UCSD-AML1 (cell line): ENCODE measurements around the gene RPS6KA2.
"Not testable (repeated sequence)": the region's sequence is repeated elsewhere in the genome, so short reads cannot be mapped to it uniquely, and the experiment has no call there.

Experiments used
- DNase-seq: peaks from one replicate; lab custom pipeline; 2025; ENCODE audit not compliant: unreplicated experiment; lab: John Stamatoyannopoulos, UW

The RPS6KA2 gene

GRCh38 chr6:166558156-166559005, 68.7 kb downstream of the RPS6KA2 start:
- DNase-seq: no peak

DNA sequence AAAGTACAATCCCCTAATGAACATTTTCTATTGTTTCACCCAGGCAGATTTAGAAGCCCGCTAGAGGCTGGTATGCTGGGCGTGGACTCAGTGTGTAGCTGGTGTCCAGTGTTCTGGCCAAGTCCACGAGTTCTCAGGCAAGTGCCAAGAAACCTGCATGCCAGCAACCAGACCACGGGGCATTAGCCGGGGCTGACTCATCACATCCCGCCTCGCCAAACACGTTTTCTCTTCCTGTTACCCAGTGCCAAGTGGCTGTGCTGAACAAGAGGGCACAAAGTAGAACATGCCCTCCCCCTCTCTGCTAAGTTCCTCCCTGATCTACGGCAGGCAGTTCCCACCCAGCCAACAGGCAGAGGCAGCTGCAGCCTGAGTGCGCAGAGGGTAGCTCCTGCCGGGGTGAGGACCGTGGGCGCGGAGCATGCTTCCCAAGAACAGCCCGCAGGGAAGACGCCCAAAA, 70.2 kb downstream of the RPS6KA2 start:
- DNase-seq: peak; percentile 25

DNA sequence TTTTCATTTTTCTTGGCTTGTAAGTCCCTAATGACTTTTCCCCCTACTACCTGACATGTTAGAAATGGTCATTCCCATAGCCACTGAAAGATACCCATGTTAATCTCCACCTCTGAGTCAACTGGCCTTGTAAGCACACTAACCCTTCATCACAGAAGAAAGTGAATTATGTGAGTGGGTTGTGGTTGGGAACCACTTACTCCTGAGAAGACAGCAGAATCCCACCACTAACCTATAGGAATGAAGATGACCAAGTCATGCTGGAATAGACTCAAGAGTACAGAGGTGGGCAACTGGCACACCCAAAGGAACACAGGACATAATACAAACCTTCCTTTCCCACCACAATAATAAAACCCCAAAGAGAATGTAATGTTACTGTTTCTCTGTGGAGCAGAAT, 70.7 kb downstream of the RPS6KA2 start:
- DNase-seq: no peak

DNA sequence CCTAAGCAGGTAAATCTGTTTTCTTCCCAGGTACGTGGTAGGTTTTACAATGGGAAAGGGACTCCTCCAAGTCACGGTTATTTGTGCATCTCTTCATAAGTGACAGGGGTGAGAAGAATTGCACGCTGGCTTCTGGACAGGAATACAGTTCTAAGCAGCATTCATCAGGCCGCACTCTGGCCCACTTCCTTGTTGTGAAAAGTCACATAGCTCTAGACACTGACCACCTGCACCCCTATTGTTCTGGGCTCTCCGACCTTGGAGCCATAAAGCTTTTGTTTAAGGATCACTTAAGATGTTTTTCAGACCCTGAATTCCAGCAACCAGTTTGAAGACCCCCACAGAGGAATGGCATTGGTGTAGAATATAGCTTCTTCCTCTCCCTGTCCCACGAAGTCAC, 72.0 kb downstream of the RPS6KA2 start:
- DNase-seq: no peak

GRCh38 chr6:166554316-166554715, 72.7 kb downstream of the RPS6KA2 start:
- DNase-seq: no peak

- DNase-seq: no peak
These were observed 73.3 kb downstream of the RPS6KA2 start for GRCh38 chr6:166553563-166554271.

DNA sequence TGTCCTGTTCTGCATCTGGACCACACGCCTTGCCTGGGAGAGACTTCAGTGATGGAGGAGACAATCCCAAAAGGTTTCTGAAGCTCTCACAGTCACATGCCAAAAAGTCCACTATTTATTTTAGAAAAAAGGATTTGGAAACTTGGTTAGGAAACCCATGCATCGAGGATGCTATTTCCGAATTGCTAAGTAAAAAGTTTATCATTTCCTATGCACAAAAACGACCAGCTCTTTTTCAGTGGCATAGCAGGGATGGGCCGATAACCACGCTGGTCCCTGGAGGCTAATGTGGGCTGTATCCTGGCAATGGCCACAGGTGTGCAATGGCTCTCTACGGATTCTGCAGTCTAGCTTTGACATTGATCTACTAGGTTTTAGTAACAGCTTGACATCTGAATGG, 74.5 kb downstream of the RPS6KA2 start:
- DNase-seq: no peak

DNA sequence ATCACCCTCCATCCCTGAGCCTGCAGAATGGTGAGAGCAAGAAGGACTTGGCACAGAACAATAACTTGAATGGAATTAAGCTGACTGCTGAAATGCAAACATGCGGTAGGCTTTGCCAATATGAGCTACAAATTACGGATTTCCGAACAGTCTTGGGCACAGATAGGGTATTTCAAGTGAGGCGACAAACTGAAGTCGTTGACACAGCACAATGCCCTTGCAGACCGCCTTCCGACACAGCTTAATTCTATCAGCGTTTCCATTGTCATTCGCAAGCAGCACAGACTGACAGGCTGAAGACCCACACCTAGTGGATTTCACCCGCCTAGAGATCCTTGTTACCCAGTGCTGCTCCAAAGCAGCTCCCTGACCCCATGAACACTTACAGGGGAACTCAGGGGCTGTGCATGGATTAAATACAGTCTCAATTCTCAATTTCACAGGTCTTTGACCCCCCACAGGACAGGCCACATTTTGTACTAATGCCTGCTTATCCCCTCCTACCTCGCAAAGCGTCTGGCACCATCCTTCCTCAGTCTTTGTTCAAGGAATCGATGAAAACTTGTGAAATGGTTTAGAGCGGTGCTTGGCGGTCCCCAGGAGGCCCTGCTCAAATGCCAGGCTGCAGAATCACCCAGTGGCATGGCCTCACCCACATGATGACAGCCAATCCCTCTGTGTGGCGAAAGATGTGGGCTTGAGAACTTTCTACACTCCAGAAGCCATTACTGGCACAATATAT, 75.1 kb downstream of the RPS6KA2 start:
- no peak for DNase-seq

- DNase-seq: no peak
These were observed 80.4 kb downstream of the RPS6KA2 start for GRCh38 chr6:166546653-166547052.

DNA sequence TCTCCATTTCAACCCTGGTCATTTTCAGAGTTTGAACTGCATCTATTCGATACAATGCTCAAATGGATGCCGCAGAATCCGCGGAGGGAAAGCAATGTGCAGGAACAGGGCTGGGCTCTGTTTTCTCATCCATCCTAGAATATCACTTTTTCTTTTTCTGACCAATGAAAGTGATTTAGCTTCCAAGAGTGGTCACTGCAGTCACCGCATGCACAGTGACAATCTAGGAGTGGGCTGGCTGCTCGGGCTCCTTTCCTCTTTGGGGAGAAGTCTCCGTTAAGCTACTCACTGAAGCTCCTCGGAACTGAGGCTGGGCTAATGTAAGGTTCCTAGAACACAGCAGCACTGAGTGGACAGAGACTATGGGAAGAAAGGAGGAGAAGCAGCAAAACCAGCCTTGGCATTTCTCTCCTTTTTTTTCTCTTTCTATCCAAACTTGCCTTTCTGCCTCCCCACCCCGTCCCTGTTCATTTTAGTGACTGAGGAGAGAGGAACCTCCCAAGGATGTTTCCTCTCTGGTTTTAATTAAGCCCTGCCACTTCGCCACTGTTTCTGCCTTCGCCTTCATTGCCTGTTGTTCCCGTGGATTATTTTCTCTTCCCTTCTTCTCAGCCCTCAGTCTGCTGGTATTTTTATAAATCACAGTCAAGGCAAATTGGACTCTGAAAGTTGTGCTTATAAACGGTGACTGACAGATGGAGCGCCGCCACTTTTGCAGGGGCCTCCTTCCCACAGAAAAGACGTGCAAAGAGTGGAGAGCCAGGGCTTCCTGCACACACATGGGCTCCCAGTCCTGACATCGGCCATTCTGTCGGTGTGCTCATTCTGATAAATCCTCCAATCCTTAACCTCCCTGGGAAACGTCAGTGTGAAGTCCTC, 81.7 kb downstream of the RPS6KA2 start:
- DNase-seq: no peak

- DNase-seq: no peak
These were observed 82.8 kb downstream of the RPS6KA2 start for GRCh38 chr6:166544296-166544605.

DNA sequence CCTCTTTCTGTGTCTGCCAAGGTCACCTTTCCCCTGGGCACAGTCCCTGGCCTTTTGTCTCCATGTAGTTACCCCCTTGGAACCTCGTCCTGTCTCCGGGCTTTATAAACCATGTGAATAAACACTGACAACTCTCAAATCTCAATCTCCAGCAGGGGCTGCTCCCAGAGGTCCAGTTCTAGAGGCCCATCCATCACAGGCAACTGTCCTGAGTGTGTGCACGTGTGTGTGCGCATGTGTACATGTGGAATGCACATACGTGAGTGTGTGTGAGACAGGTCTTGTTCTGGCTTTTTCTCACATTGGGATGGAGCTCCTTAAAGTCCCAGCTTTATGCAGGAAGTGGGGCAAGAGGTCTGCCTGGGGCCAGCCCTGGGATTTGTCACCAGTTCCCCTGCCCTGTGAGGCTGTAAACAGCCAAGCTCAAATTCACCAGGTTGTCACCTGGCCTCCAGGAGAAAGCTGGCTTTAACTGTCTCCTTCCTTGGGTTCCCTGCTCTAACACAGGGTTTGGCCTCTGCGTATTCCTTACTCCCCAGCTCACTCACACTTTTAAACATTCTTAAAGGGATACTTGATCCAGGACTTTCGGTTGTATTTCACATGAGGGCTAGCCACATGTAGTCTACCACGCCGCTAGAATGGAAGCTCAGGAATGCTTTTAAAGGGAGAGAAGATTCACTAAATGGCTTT, 83.3 kb downstream of the RPS6KA2 start:
- no peak for DNase-seq

DNA sequence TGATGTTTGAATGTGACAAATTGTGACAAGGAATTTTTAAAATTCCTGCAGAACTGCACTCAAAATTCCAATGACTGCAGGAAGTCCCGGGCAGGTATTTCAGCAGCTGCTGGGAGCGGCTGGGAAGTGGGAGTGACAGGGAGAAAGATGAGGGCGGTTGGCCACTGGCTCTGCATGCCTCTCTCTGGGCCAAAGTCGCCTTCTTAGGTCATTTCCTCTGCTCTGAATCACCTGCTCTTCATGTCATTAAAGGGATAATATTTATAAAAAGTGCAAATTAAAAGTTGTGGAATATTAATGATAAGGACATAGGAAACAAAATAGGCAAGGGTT, 84.5 kb downstream of the RPS6KA2 start:
- DNase-seq: no peak

GRCh38 chr6:166541876-166542579, 85.0 kb downstream of the RPS6KA2 start:
- no peak for DNase-seq

DNA sequence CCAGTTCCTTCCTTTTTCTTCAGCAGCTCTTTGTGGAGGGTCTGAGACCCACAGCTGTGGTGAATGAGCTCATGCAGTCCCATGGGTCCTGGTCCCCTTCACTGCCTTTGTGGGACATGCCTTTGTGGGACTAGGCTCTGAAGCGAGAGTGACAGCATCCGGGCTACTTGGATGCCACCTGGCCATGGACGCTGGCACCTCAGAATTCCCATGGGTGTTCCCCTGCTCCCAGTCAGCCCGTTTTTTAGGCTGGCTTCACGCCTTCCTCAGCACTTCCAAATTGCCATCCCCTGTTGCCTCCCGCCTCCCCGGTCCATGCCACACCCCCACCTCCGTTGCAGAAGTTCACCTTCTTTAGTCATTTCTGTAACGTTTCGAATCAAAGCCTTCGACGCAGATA, 85.7 kb downstream of the RPS6KA2 start:
- DNase-seq: no peak

DNA sequence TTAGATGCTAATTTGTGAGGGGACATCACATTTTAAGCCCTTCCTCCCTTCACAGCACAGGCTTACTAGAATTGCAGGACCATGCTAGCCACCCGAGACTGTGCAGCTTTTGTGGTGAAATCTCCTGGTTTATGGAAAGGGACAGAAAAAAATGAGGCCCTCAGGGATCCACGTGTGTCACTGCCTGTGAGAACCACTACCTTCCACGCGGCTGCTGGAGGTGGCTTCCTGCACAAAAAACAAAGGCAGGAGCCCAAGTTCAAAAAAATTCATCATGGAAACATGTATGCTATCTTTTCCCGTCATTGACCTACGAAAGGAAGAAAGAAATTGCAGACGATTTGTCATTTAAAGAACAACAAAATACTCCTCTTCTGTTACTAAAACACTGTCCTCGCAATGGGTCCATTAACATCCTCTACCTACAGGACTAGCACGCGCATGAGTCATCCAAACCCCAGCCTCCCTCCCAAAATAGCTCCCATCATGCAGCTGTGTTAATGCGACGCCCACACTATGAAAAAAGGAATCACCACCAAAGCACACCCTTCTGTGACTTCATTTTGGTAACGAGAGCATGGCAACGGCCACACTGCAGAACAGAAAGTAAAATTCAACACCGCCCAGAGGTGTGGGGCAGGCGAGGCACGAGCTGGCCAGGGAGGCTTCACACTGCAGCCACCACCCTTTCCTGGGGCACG, 86.3 kb downstream of the RPS6KA2 start:
- no peak for DNase-seq

GRCh38 chr6:166539543-166539942, 87.5 kb downstream of the RPS6KA2 start:
- DNase-seq: no peak

- DNase-seq: not testable (repeated sequence)
These were observed 88.1 kb downstream of the RPS6KA2 start for GRCh38 chr6:166539011-166539385.

- no peak for DNase-seq
These were observed 88.6 kb downstream of the RPS6KA2 start for GRCh38 chr6:166538297-166539010.
